GM12878 (cell line): ENCODE results near the gene MS4A14. TPM values are rescaled to one million over a fixed set of nuclear protein-coding genes. Genes with fewer than 3 reads are reported as not detected.
A peak's percentile ranks its signal among the peaks of the same experiment; 100 is the strongest.

Experiments used
- BCL3 ChIP-seq: IDR thresholded peaks from 2 replicates; pipeline ENCODE4 v1.6.1; 2011; ENCODE audit warnings: borderline replicate concordance, low read depth, mild to moderate bottlenecking, moderate library complexity, low read length; ENCODE audit not compliant: insufficient read depth, poor library complexity, severe bottlenecking
- BHLHE40 ChIP-seq, 2 experiments: fragments of 450-650 bp in 1 of 2; IDR thresholded peaks; 2 replicates each; pipeline ENCODE4 v1.6.1; 2011 to 2017; ENCODE audit warnings: low read depth in 2 of 2, borderline replicate concordance in 1 of 2, improper control_type of control experiment in 1 of 2, low read length in 1 of 2, mild to moderate bottlenecking in 1 of 2
- BMI1 ChIP-seq: fragments of 450-650 bp; IDR thresholded peaks from 2 replicates; pipeline ENCODE4 v1.6.1; 2016; ENCODE audit warnings: mild to moderate bottlenecking, moderate library complexity, borderline replicate concordance
- CREM ChIP-seq: IDR thresholded peaks from 2 replicates; pipeline ENCODE4 v1.6.1; 2014; ENCODE audit warnings: antibody characterized with exemption, low read depth
- EGR1 ChIP-seq, 2 experiments: IDR thresholded peaks; 1 replicate in 1 of 2; 2 replicates in 1 of 2; pipeline ENCODE4 v1.6.1; 2011 to 2012; ENCODE audit warnings: low read depth in 2 of 2, low read length in 2 of 2, borderline replicate concordance in 1 of 2, mild to moderate bottlenecking in 1 of 2, moderate library complexity in 1 of 2
- ELK1 ChIP-seq: IDR thresholded peaks from 2 replicates; pipeline ENCODE4 v1.6.1; 2012; ENCODE audit warnings: low read depth, low read length, improper control_type of control experiment
- ETV6 ChIP-seq, 2 experiments: fragments of 450-650 bp in 1 of 2; IDR thresholded peaks in 1 of 2; conservative IDR thresholded peaks in 1 of 2; 2 replicates each; pipeline ENCODE4 v1.6.1; 2014; ENCODE audit warnings: antibody characterized with exemption in 1 of 2, borderline replicate concordance in 1 of 2, low read depth in 1 of 2, mild to moderate bottlenecking in 1 of 2, moderate library complexity in 1 of 2
- HDAC2 ChIP-seq: fragments of 200-600 bp; sonication (generic); IDR thresholded peaks from 2 replicates; pipeline ENCODE4 v1.6.1; 2017
- IKZF2 ChIP-seq, 2 experiments: fragments of 450-650 bp; IDR thresholded peaks; 2 replicates each; pipeline ENCODE4 v1.6.1; 2017; ENCODE audit warnings: mild to moderate bottlenecking in 2 of 2, moderate library complexity in 2 of 2
- JUND ChIP-seq: IDR thresholded peaks from 2 replicates; pipeline ENCODE4 v1.6.1; 2012; ENCODE audit warnings: low read depth, mild to moderate bottlenecking, low read length, improper control_type of control experiment, moderate library complexity
- KDM1A ChIP-seq: fragments of 200-600 bp; sonication (generic); IDR thresholded peaks from 2 replicates; pipeline ENCODE4 v1.6.1; 2016; ENCODE audit warnings: borderline replicate concordance
- MXI1 ChIP-seq: fragments of 150-350 bp; IDR thresholded peaks from 2 replicates; pipeline ENCODE4 v1.6.1; 2011; ENCODE audit warnings: low read depth, mild to moderate bottlenecking, inconsistent platforms, low read length, improper control_type of control experiment
- PBX3 ChIP-seq: IDR thresholded peaks from 2 replicates; pipeline ENCODE4 v1.6.1; 2011; ENCODE audit warnings: mild to moderate bottlenecking, low read depth, low read length, moderate library complexity; ENCODE audit not compliant: insufficient replicate concordance
- PRDM15 ChIP-seq: fragments of 450-650 bp; formaldehyde crosslinking; IDR thresholded peaks from 2 replicates; pipeline ENCODE4 v1.4.0; 2020; ENCODE audit warnings: mild to moderate bottlenecking, moderate library complexity
- SMC3 ChIP-seq: IDR thresholded peaks from 2 replicates; pipeline ENCODE4 v1.6.1; 2011; ENCODE audit warnings: low read length, improper control_type of control experiment, borderline replicate concordance
- SREBF1 ChIP-seq: IDR thresholded peaks from 2 replicates; pipeline ENCODE4 v1.6.1; 2012; ENCODE audit warnings: mild to moderate bottlenecking, low read length
- WRNIP1 ChIP-seq: IDR thresholded peaks from 2 replicates; pipeline ENCODE4 v1.6.1; 2011; ENCODE audit warnings: low read depth, low read length, improper control_type of control experiment, borderline replicate concordance
- YY1 ChIP-seq: IDR thresholded peaks from 2 replicates; pipeline ENCODE4 v1.6.1; 2011; ENCODE audit warnings: low read depth, mild to moderate bottlenecking, low read length
- ZNF384 ChIP-seq: IDR thresholded peaks from 2 replicates; pipeline ENCODE4 v1.6.1; 2012; ENCODE audit warnings: low read depth, mild to moderate bottlenecking, low read length, improper control_type of control experiment, borderline replicate concordance
- ZNF622 ChIP-seq: fragments of 450-650 bp; IDR thresholded peaks from 2 replicates; pipeline ENCODE4 v1.6.1; 2017; ENCODE audit warnings: mild to moderate bottlenecking, inconsistent platforms
- polyA plus RNA-seq, 11 experiments: library from polyadenylated mRNA; depleted of rRNA in 4 of 11; unstranded in 6 of 11; stranded (reverse) in 5 of 11; fragments of >200 nt; fragmentation: Nextera tagmentation in 4 of 11; fragmentation: Illumina TruSeq in 1 of 11; extraction: Ambion mirVana in 4 of 11; extraction: Trizol in 1 of 11; gene quantifications; 1 replicate in 1 of 11; 2 replicates in 10 of 11; pipeline versions ENCODE4 v1.2.1 to v1.2.3, GENCODE V29; 2011 to 2016; ENCODE audit warnings: inconsistent platforms in 2 of 11, missing spikeins in 2 of 11, low read depth in 1 of 11
- total RNA-seq, 4 experiments: library from RNA; depleted of rRNA in 3 of 4; stranded (reverse); fragments of >200 nt in 3 of 4; fragmentation: Illumina TruSeq in 1 of 4; extraction: Trizol in 1 of 4; gene quantifications; 2 replicates each; pipeline versions ENCODE4 v1.2.1 to v1.2.3, GENCODE V29; 2013 to 2021
- TF ChIP-seq, protein P1 (sequence below): fragments of 450-650 bp; IDR thresholded peaks from 2 replicates; pipeline ENCODE4 v1.6.1; 2017; ENCODE audit warnings: borderline replicate concordance

The MS4A14 gene
- total and polyA plus RNA-seq, 10 of the 15 experiments (the other 5 are each of a cell fraction or from before 2014, with no cell fraction given): 0.13 to 1.0 (median 0.63) TPM; not detected in 1

DNA sequence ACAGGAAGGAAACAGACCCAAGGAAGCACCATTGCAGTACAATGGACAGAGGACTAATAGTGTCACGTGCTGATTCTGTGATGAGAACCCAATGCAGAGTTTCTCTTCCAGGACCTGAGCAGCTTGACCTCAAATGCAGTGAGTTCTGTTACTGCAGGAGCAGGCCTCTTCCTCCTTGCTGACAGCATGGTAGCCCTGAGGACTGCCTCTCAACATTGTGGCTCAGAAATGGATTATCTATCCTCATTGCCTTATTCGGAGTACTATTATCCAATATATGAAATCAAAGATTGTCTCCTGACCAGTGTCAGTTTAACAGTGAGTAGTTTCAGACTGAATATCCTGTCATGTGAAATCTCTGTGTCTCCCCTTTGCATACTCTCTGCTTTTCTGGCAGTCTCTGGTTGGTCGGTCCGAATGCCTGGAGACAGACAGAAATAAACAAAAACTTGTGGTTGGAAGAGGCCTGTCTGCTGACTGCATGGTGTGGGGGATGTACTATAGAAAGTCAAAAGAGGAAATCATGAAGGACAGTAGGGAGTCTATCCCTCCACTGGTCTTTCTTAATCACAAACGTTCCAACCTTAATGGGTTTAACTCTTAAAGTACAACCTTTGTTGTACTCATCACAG lies 6.9 kb upstream of the MS4A14 start (continued):
- TF ChIP-seq PBX3 (no peak), ETV6 (conservative IDR thresholded peaks at IDR 0.05 in 1 of 2, IDR thresholded peaks at IDR 0.05 in 1 of 2; ENCODE audit: borderline replicate concordance in 1 of 2, low read depth in 1 of 2) (peak in 1 of 2 experiments; percentile 24; a peak in 2 of 4 replicates), ELK1 (no peak), BCL3 (no peak), EGR1 (IDR thresholded peaks at IDR 0.05; ENCODE audit: borderline replicate concordance in 1 of 2, low read depth in 2 of 2, low read length in 2 of 2) (no peak), PRDM15 (CRISPR knock-in tag) (no peak), KDM1A (no peak), HDAC2 (no peak), CREM (no peak; the same call in 1 of the 2 replicates), JUND (no peak), IKZF2 (IDR thresholded peaks at IDR 0.05) (peak; percentile 32 to 34; a peak in 2 of 4 replicates), MXI1 (peak; percentile 63; the same call in 1 of the 2 replicates), SREBF1 (no peak), BHLHE40 (IDR thresholded peaks at IDR 0.05; ENCODE audit: borderline replicate concordance in 1 of 2, low read depth in 2 of 2, low read length in 1 of 2) (peak; percentile 78 to 81), SMC3 (peak; percentile 6; the same call in 1 of the 2 replicates), ZNF384 (no peak), BMI1 (peak; percentile 69; the same call in 1 of the 2 replicates), ZNF622 (no peak), YY1 (no peak), WRNIP1 (no peak)
- TF ChIP-seq, protein P1, sequence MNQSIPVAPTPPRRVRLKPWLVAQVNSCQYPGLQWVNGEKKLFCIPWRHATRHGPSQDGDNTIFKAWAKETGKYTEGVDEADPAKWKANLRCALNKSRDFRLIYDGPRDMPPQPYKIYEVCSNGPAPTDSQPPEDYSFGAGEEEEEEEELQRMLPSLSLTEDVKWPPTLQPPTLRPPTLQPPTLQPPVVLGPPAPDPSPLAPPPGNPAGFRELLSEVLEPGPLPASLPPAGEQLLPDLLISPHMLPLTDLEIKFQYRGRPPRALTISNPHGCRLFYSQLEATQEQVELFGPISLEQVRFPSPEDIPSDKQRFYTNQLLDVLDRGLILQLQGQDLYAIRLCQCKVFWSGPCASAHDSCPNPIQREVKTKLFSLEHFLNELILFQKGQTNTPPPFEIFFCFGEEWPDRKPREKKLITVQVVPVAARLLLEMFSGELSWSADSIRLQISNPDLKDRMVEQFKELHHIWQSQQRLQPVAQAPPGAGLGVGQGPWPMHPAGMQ: no peak
